Mucosa of descending colon (tissue), 3 donors: Measurements from ENCODE around the gene CCDC157. TPM values are rescaled to one million over a fixed set of nuclear protein-coding genes. Genes with fewer than 3 reads are reported as not detected.

Experiments
- ATAC-seq: fragments of 200-7000 bp; cut with Tn5 transposase; one replicate; pipeline ENCODE4 v1.9.1; 2020; ENCODE audit warnings: mild to moderate bottlenecking, moderate library complexity
- DNase-seq, 3 donors: peaks; one replicate each; pipeline ENCODE4 v3.0.0-alpha.2; 2020
- H3K36me3 ChIP-seq: fragments of 200-600 bp; one replicate; pipeline ENCODE4 v1.8.0; 2021; ENCODE audit warnings: low read depth, mild to moderate bottlenecking
- H3K4me1 ChIP-seq: fragments of 200-600 bp; one replicate; pipeline ENCODE4 v1.8.0; 2021; ENCODE audit warnings: low read depth, mild to moderate bottlenecking
- H3K4me3 ChIP-seq: fragments of 200-600 bp; one replicate; pipeline ENCODE4 v1.8.0; 2021; ENCODE audit warnings: mild to moderate bottlenecking
- H3K9me3 ChIP-seq: fragments of 200-600 bp; one replicate; pipeline ENCODE4 v1.8.0; 2021; ENCODE audit warnings: mild to moderate bottlenecking
- CTCF ChIP-seq: fragments of 200-600 bp; IDR thresholded peaks from one replicate; pipeline ENCODE4 v1.8.0; 2022; ENCODE audit warnings: antibody characterized with exemption, mild to moderate bottlenecking
- intact Hi-C, 2 donors: fragments of 100-400 bp; cut with DNase I in 1 of 2; cut with micrococcal nuclease in 1 of 2; formaldehyde crosslinking; loops; one replicate each; pipeline versions ENCODE4 v1.11.0 to v1.11.1; 2022; cut with DNase I, micrococcal nuclease
- total RNA-seq, 3 donors: library from RNA; stranded (reverse); fragmentation: NEBNext Ultra II Directional in 2 of 3; extraction: Animal tissue kit (Norgen Biotek cat#: 25700) in 2 of 3; gene quantifications; one replicate each; pipeline versions ENCODE4 v1.2.1 to v1.2.4, GENCODE V29; 2021 to 2023
- donor health status: DM: no; HTN: no; CAD: no; lungs with moderate emphysema.
- donor health status: DM: no; HTN: no; CAD: no.
- donor health status: DM: no; HTN: yes; CAD: no.

CCDC157 gene
- total RNA-seq, 3 donors from 2014 or later = 1.6 to 2.2 (median 1.8) TPM

DNA sequence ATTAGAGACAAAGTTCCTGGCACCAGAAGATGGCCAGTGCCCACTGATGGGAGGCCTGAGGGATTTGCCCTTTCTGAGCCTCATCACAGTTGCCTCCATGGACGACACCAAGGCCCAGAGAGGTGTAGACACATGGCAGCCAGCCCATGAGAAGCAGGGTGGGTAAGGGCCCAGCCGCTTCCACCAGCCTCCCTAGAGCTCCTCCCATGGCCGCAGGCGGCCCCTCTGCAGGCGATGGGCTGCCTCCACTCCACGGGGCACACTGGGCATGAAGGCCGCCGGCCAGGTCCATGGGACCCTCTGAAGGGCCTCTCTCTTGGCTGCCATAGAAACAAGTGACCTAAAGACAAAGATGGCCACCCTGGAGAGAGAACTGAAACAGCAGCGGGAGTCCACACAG is 14.5 kb downstream of the CCDC157 start:
- no peaks in the 10 kb centered on the region for H3K9me3 ChIP-seq
- DNase-seq (no peak), ATAC-seq (no peak)
- H3K36me3 ChIP-seq = no peaks in the 10 kb centered on the region
- intact Hi-C loops = no loop called here
- H3K4me3 ChIP-seq = no peak overlapping the region
- no peaks in the 10 kb centered on the region for H3K4me1 ChIP-seq
- TF ChIP-seq CTCF = no peak

- DNase-seq (no peak), ATAC-seq (peak; percentile 34)
- Histone ChIP-seq H3K36me3 (no peaks in the 10 kb centered on the region), H3K4me3 (no peak overlapping the region), H3K4me1 (no peaks in the 10 kb centered on the region), H3K9me3 (no peaks in the 10 kb centered on the region)
- intact Hi-C loops = no loop called here
- TF ChIP-seq CTCF = no peak
Measured at GRCh38 chr22:30371981-30372380, 15.2 kb downstream of the CCDC157 start.

GRCh38 chr22:30372915-30373314 is 16.1 kb downstream of the CCDC157 start:
- intact Hi-C loops = no loop called here
- H3K9me3 ChIP-seq = no peaks in the 10 kb centered on the region
- no peaks in the 10 kb centered on the region for H3K36me3 ChIP-seq
- H3K4me3 ChIP-seq = no peak overlapping the region
- no peak for DNase-seq
- no peak for TF ChIP-seq CTCF
- peak; percentile 49 for ATAC-seq
- no peaks in the 10 kb centered on the region for H3K4me1 ChIP-seq

GRCh38 chr22:30373331-30374325 is 16.8 kb downstream of the CCDC157 start:
- Histone ChIP-seq H3K4me1 (no peaks in the 10 kb centered on the region), H3K36me3 (no peaks in the 10 kb centered on the region), H3K4me3 (no peak overlapping the region), H3K9me3 (no peaks in the 10 kb centered on the region)
- TF ChIP-seq CTCF = no peak
- DNase-seq (no peak), ATAC-seq (no peak)
- intact Hi-C loops = no loop called here

GRCh38 chr22:30375312-30375849 is 18.6 kb downstream of the CCDC157 start:
- Histone ChIP-seq H3K4me3 (no peak overlapping the region), H3K4me1 (no peaks in the 10 kb centered on the region), H3K9me3 (no peaks in the 10 kb centered on the region), H3K36me3 (no peaks in the 10 kb centered on the region)
- DNase-seq (no peak), ATAC-seq (no peak)
- TF ChIP-seq CTCF = no peak
- intact Hi-C loops = no loop called here
